Parathyroid adenoma (tissue), 2 donors: ENCODE results near the gene UQCC2.

Experiments
- H2AFZ ChIP-seq: fragments of 300-600 bp; sonication (generic); one replicate; pipeline ENCODE4 v1.7.0; 2017; ENCODE audit warnings: antibody characterized with exemption, mild to moderate bottlenecking
- H3K27ac ChIP-seq: fragments of 300-600 bp; sonication (generic); one replicate; pipeline ENCODE4 v1.7.0; 2017
- H3K27me3 ChIP-seq: fragments of 300-600 bp; sonication (generic); one replicate; pipeline ENCODE4 v1.7.0; 2017; ENCODE audit warnings: low read length; ENCODE audit not compliant: control insufficient read depth, insufficient read depth
- H3K36me3 ChIP-seq: fragments of 300-600 bp; sonication (generic); one replicate; pipeline ENCODE4 v1.7.0; 2017; ENCODE audit warnings: low read length; ENCODE audit not compliant: control insufficient read depth, insufficient read depth
- H3K4me1 ChIP-seq: fragments of 300-600 bp; sonication (generic); one replicate; pipeline ENCODE4 v1.7.0; 2017; ENCODE audit warnings: control low read depth
- H3K4me2 ChIP-seq: fragments of 300-600 bp; sonication (generic); one replicate; pipeline ENCODE4 v1.7.0; 2017; ENCODE audit warnings: low read length
- H3K4me3 ChIP-seq: fragments of 300-600 bp; sonication (generic); one replicate; pipeline ENCODE4 v1.7.0; 2017; ENCODE audit warnings: low read depth, low read length
- H3K79me2 ChIP-seq: fragments of 300-600 bp; sonication (generic); one replicate; pipeline ENCODE4 v1.7.0; 2017; ENCODE audit warnings: control low read depth
- H3K9ac ChIP-seq: fragments of 300-600 bp; sonication (generic); one replicate; pipeline ENCODE4 v1.7.0; 2017; ENCODE audit warnings: mild to moderate bottlenecking
- H3K9me3 ChIP-seq: fragments of 300-600 bp; sonication (generic); one replicate; pipeline ENCODE4 v1.7.0; 2017; ENCODE audit warnings: low read length; ENCODE audit not compliant: control insufficient read depth
- TF ChIP-seq, protein P1 (sequence below): fragments of 300-600 bp; sonication (generic); IDR thresholded peaks from one replicate; pipeline ENCODE4 v1.7.0; 2017; ENCODE audit warnings: antibody characterized with exemption, mild to moderate bottlenecking
- donor health status: primary hyperparathyroidism.

UQCC2 gene

DNA sequence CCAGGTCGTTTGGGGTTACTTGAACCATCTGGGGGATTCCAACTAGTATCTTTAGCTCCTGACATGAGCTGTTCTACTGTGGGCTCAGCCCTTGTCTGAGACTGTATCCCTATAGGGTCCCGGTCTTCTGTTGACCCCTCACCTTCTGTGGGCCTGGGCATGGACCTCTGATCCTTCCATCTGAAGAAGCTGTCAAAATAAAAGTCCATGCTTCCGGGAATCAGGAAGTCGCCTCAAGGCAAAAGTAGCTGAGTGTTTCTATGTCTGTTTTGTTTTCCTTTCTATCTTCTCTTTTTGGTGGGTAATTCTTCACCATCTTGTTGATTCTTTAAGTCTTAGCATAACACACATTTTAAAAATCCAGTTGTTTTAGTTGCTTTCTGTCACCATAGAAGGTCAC is 60.1 kb downstream of the UQCC2 start:
- no peak overlapping the region for H3K27ac ChIP-seq
- H3K79me2 ChIP-seq: no peaks in the 10 kb centered on the region
- no peaks in the 10 kb centered on the region for H3K4me1 ChIP-seq
- no peaks in the 10 kb centered on the region for H3K27me3 ChIP-seq
- H3K4me2 ChIP-seq: no peak overlapping the region
- H3K36me3 ChIP-seq: no peaks in the 10 kb centered on the region
- TF ChIP-seq, protein P1, sequence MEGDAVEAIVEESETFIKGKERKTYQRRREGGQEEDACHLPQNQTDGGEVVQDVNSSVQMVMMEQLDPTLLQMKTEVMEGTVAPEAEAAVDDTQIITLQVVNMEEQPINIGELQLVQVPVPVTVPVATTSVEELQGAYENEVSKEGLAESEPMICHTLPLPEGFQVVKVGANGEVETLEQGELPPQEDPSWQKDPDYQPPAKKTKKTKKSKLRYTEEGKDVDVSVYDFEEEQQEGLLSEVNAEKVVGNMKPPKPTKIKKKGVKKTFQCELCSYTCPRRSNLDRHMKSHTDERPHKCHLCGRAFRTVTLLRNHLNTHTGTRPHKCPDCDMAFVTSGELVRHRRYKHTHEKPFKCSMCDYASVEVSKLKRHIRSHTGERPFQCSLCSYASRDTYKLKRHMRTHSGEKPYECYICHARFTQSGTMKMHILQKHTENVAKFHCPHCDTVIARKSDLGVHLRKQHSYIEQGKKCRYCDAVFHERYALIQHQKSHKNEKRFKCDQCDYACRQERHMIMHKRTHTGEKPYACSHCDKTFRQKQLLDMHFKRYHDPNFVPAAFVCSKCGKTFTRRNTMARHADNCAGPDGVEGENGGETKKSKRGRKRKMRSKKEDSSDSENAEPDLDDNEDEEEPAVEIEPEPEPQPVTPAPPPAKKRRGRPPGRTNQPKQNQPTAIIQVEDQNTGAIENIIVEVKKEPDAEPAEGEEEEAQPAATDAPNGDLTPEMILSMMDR: no peak
- no peaks in the 10 kb centered on the region for H3K9me3 ChIP-seq
- no peak overlapping the region for H3K9ac ChIP-seq
- H3K4me3 ChIP-seq: no peak overlapping the region
- H2AFZ ChIP-seq: no peak overlapping the region
